GM12874 (cell line): ENCODE measurements around the gene TBC1D1.

Source experiments
- TF ChIP-seq, protein P1 (sequence below): IDR thresholded peaks from 2 replicates; pipeline ENCODE4 v1.5.1; 2011; ENCODE audit warnings: low read depth, mild to moderate bottlenecking, control low read depth, low read length, moderate library complexity; ENCODE audit not compliant: insufficient read depth

Gene TBC1D1

DNA sequence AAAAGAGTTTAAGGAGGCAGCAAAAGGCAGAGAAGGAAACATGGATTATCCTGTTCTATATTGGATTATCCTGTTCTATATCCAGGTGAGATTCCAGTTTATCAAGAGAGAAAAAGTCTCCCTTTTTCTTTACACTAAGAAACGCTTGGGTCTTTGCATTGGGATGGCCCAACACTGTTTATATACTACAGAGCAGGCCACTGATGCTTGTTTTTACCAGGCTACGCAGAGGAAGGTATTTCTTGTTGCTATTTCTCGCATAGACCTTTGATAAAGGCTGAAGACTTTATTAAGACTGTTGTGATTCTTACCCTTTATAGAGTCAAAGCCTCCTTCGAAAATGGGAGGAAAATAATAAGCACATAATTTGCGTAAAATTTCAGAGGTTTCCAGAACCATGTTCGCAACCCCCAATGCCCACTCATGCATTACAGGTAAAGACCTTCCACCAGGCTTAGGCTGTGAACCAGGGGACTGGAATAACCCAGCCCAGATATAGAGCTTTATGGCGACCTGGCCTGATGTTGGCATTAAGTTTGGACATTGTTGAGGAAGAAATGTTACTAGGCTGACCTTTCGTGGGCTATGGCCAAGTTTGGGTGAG, 287.6 kb downstream of the TBC1D1 start:
- TF ChIP-seq, protein P1, sequence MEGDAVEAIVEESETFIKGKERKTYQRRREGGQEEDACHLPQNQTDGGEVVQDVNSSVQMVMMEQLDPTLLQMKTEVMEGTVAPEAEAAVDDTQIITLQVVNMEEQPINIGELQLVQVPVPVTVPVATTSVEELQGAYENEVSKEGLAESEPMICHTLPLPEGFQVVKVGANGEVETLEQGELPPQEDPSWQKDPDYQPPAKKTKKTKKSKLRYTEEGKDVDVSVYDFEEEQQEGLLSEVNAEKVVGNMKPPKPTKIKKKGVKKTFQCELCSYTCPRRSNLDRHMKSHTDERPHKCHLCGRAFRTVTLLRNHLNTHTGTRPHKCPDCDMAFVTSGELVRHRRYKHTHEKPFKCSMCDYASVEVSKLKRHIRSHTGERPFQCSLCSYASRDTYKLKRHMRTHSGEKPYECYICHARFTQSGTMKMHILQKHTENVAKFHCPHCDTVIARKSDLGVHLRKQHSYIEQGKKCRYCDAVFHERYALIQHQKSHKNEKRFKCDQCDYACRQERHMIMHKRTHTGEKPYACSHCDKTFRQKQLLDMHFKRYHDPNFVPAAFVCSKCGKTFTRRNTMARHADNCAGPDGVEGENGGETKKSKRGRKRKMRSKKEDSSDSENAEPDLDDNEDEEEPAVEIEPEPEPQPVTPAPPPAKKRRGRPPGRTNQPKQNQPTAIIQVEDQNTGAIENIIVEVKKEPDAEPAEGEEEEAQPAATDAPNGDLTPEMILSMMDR = no peak

DNA sequence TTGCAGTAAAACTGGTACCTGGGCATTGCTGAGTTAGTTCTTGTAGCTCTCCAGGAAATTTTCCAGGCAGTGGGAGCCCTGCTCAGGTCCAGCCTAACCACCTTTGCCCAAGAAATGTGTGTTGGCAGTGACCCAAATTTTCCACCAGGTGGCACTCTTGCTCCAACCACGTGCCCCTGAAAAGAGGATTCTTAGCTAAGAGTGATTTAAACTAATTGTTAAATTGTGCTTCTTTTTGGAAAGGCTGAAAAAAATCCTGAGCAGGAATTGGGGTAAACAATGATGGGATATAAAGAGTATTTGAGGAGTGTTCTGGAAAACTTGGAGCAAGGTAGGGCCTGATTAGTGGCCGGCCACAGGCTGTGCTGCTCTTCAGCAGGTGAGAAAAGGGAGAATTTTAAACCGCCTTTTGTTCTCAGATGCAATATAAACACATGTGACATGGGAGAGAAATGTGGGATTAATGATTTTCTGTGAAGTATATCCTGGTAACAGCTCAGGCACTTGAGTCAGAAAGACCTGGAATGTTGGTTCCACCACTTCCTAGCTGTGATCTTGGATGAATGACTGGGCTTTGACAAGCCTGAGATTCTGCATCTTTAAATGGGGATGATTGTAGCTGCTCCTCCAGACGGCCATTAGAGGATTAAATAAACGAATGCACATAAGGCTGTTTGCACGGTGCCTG, 288.9 kb downstream of the TBC1D1 start:
- TF ChIP-seq, protein P1 = peak; percentile 72

DNA sequence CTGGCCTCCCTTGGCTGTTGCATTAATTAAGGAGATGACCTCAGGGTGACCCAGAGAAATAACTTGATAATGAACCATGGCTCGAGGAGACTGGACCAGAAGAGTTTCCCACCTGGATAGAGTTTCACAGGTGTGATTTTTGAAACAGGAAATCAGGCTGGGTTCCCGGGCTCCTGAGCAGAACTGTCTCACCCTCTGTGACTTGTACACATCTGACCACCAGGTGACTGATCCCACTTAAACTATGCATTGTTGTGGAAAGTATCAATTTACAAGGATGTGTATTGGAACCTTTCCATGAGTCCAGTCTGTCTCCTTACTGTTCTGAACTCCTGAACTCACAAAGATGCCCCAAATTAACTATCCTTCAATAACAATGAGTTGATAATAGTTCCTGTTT, 289.6 kb downstream of the TBC1D1 start:
- TF ChIP-seq, protein P1 = no peak

DNA sequence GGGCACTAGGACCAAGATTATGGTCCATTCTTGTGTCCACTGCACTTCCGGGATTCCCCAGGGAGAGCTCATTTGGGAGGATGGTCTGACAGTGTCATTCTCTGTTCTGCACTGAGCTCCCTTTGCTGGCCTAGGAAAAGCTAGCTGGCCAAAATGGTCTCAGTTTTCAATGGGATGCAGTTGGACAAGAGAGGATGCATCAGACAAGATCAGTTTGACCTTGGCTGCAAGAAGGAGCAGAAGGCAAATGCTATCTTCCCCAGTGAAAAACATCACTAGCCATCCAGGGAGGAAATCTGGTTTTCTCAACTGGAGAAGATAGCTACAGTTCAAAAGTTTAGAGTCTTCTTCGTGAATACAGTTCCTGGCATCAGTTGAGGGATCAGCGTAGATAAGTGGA, 290.4 kb downstream of the TBC1D1 start:
- TF ChIP-seq, protein P1 = no peak

DNA sequence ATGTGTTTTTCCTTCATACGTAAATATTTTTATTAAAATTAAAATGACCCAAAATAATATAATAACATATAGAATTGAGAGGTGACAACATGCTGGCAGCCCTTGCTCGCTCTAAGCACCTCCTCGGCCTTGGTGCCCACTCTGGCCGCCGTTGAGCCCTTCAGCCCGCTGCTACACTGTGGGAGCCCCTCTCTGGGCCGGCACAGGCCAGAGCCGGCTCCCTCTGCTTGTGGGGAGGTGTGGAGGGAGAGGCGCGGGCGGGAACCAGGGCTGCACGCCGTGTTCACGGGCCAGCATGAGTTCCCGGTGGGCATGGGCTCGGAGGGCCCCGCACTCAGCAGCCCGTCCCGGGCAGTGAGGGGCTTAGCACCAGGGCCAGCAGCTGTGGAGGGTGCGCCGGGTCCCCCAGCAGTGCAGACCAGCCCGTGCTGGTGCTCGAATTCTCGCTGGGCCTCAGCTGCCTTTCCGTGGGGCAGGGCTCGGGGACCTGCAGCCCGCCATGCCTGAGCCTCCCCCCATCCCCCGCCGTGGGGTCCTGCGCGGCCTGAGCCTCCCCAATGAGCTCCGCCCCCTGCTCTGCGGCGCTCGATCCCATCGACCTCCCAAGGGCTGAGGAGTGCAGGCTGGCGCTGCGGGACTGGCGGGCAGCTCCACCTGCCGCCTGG, 291.6 kb downstream of the TBC1D1 start:
- TF ChIP-seq, protein P1 = no peak

DNA sequence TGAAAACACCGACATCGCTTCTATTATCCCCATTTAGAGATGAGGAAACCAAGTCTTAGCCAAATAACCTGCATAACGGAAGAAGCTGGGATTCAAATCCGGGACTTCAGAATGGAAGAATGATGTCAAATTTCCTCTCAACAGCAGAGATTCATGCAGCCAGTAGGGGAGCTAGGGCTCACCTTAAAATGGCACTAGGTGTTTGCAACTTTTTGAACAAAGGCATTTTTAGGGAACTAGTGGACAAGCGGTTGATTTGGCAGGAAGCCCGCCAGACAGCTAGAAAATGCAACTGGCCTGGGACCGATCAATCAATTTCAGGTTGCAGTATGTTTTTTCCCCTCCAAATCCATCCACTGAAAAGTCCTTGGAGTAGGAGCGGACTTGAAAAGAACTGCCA, 293.5 kb downstream of the TBC1D1 start:
- TF ChIP-seq, protein P1 = 0 out of 2 replicates have a peak, but pooled peaks have one; percentile 15

DNA sequence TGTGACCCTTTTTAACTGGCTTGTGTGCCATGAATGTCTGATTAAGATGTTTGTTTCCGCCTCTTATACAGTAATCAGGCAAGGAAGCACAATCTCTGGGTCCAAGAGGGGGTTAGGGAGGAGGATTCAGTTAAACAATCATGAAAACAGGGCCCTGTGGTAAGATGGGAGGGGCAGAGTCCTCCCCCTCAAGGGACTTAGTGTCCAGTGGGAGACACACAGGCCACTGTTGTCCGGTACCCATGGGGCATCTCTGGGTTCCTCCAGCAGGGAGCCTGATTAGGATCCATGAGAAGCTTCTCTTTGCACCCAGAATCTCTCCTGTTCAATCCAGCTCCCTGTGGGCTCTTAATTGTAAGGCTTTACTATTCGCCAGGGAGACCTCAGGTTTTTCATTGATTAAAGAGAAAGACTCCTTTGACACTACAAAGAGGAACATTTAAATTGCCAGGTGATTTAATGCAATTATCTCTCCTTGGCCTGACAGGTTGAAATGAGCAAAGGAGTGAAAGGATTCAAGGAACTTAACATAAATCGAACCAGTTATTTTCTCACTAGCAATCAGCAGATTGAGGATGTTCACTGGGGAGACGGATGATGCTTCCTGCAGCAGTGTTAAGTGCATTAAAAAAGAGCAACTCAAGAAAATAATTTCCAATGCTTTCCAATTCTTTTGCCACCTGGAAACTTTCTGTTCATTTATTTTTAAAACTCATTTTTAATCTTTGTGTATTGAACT, 294.7 kb downstream of the TBC1D1 start:
- TF ChIP-seq, protein P1 = no peak
